Measurements from ENCODE around the gene PPP1R16B.
A peak's percentile ranks its signal among the peaks of the same experiment; 100 is the strongest.

Gene PPP1R16B

DNA sequence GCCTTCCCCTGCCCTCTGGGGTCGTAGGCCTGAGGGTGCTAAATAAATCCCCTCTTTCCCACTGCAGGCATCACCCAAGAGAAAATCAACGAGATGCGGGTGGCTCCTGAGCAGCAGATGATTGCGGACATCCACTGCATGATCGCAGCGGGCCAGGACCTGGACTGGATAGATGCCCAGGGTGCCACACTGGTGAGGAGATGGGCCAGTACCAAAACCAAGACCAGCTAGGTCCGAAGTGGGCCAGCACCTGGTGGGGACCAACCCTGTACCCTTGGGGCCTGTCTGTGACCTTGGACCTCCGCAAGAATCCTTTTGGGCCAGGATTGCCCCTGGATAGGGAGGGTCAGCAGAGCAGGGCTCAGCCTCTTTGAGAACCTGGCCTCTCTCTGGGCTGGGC, 97.1 kb downstream of the PPP1R16B start:
- no peak for DNase-seq

DNA sequence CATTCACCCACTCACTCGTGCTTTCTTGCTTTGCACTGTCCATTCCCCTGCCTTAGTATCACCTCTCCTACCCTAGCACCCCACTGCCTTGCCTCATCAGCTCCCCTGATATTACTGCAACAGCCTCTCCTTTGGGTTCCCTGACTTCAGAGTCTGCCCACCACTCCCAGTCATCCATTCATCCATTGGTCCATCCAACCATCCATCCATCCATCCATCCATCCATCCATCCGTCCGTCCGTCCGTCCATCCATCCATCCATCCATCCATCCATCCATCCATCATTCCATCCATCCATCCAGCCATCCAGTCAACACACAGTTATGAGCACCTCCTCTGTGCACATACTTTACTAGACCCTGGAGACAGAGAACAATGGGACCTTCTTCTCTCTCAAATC, 97.8 kb downstream of the PPP1R16B start:
- no peak for DNase-seq

DNA sequence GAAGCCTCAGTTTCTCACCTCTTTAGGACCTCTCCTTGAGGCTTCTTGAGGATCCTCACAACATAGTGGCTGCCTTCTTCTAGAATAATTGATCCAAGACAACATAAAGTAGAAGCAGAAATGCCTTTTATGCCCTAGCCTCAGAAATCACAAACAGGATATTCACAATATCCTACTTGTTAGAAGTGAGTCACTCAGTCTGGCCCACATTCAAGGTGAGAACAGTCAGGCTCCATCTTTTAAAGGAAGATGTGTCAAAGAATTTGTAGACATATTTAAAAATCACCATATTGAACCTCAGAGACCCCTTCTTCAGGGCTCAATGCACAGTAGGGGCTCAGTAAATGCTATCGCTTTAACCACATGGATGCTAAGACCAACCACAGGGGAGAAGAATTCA, 99.9 kb downstream of the PPP1R16B start:
- no peak for DNase-seq

DNA sequence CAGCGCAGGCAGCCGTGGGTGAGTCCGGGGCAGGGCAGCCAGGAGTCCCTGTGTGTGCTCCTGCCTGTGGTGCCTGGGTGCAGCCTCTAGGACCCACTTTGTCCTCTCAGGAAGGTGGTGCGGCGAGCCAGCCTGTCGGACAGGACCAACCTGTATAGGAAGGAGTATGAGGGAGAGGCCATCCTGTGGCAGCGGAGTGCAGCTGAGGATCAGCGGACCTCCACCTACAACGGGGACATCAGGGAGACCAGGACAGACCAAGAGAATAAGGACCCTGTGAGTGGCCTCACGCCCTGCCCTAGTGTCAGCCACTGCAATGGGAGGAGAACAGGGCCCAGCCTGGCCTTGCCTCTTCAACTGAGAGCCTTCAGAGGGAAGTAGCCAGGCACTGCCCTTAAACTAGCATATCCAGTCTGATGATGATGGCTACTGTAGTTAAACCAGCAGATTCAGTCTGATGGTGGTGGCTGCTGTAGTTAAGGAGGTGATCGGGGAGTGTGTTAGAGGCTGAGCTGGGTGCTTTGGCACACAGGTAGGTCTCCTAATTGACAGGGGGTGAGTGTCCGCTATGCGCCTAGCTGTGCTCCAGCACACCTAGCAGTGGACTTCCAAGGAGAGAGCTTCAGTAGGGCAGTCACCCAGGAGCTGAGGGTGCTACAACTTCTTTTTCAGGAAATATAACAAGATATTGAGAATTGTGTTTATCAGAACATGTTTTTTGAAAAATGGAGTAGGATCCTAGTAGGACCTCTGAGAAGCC, 102.6 kb downstream of the PPP1R16B start:
- DNase-seq: no peak

DNA sequence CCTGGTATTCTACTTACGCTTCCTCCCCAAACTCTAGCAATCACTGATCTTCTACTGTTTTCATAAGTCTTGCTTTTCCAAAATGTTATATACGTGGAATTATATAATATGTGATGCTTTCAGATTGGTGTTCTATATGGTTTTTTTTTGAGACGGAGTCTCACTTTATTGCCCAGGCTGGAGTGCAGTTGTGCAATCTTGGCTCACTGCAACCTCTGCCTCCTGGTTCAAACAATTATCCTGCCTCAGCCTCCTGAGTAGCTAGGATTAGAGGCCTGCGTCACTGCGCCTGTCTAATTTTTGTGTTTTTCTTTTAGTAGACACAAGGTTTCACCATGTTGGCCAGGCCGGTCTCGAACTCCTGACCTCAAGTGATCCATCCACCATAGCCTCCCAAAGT, 109.9 kb downstream of the PPP1R16B start:
- DNase-seq: no peak

DNA sequence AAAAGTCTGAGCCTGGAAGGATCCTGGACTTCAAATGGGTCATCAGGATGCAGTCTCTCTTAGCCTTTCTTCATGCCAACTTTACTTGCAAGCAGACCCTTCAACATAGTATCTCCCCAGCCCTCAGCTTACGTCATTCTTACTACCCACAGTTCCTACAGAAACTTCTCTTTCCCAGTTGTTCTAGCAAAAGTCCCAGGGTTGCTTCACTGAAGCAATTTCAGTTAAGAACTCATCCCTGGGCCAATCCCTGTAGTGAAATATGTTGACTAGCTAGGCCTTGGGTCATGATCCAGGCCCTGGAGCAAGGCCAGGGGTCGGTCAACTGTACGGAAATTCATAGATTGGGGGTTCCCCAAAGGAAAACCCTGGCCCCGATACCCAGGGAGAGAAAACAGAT, 112.2 kb downstream of the PPP1R16B start:
- no peak for DNase-seq

DNA sequence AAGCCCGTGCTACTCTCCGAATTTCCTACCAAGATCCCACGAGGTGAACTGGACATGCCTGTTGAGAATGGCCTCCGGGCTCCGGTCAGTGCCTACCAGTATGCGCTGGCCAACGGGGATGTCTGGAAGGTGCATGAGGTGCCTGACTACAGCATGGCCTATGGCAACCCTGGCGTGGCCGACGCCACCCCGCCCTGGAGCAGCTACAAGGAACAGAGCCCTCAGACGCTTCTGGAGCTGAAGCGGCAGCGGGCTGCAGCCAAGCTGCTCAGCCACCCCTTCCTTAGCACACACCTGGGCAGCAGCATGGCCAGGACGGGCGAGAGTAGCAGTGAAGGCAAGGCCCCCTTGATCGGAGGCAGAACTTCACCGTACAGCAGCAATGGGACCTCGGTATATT, 112.7 kb downstream of the PPP1R16B start:
- DNase-seq: no peak

DNA sequence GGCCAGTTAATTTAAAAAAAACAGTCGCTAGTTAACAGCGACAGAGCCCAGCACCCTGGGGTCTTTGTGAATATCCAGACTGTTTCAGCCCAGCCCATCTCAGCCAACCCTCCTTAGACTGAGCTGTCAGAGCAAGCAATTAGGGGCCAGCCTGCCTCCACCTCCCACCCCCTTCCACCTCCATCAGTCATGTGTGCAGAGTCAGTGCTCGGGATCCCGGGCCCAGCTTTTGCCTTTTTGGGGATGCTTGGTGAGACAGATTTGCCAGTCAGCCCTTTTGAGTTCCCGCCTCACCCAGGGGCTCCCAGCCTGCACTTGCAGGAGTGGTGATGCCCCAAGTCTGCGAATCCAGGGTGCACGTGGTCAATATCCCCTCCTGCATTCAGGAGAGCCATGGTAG, 114.2 kb downstream of the PPP1R16B start:
- no peak for DNase-seq

DNA sequence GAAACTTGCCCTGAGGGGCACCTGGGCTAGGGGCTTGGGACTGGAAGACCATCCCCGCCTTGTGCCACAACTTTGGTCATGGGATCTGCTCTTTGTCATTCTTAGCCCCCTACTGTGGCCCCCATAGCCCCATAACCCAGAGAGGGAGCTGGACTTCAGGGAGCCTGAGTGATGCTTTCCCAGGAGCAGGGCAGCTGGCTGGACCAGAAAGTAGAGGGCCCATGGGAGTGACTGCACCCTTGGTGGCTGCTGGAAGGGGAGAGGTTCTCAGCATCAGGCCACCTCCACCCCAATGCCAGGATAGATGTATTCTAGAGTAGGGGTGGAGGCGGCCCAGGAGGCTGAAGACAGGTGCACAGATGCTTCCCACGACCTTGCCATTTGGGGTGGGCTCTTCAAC, 114.9 kb downstream of the PPP1R16B start:
- DNase-seq: no peak

DNA sequence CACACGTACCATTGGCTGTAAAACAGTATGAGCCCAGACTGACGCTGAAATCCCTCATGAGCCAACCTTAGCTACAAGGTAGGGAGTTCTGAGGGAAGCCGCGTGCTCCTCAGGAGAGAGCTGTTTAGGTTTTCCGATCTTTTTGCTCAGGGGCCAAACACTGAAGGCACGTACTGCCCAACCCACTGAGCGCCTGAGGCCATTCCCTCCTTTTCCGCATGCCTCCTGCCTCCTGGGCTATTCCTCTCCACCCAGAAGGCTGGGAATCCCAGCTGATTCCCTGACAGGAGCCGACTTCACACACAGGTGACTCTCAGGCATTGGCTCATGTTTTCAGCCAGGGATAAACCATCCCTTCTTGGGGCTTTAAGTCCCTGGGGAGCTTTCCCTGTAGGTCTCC, 115.4 kb downstream of the PPP1R16B start:
- no peak for DNase-seq

DNA sequence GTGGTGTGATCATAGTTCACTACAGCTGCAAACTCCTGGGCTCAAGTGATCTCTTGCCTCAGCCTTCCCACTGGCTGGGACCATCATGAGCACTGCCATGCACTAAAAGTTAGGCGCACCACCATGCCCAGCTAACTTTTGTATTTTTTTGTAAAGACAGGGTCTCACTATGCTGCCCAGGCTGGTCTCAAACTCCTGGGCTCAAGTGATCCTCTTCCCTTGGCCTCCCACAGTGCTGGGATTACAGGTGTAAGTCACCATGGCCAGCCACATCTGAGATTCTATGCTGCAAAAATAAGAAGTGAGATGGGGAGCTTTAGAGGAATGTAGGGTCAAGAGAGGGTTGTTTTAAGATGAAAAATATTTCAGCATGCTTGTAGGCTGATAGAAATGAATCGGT, 119.2 kb downstream of the PPP1R16B start:
- no peak for DNase-seq

DNA sequence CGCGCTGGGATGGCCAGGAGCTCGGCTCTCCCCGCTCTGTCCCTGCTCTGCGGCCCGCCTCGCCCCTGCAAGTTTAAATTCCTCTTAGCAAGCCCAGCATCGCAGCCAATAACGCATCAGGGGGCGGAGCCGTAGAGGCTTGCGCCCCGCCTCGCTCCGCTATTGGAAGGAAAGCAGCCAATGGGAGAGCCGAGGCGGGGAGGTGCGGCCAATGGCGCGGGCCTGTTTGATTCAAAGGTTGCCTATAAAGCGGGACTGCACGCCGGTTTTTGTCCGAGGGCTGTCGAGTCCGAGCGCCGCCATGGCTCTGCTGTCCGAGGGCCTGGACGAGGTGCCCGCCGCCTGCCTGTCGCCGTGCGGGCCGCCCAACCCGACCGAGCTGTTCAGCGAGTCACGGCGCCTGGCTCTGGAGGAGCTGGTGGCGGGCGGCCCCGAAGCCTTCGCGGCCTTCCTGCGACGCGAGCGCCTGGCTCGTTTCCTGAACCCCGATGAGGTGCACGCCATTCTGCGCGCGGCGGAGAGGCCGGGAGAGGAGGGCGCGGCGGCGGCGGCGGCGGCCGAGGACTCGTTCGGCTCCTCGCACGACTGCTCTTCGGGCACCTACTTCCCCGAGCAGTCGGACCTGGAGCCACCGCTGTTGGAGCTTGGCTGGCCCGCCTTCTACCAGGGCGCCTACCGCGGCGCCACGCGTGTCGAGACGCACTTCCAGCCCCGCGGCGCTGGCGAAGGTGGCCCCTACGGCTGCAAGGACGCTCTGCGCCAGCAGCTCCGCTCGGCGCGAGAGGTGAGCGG, 120.8 kb downstream of the PPP1R16B start, which contains the start of gene FAM83D:
Gene FAM83D, plus strand, starts transcription at position 276 of the 792 bp plus-strand sequence. Its CDS starts 26 bp downstream, at position 302.
- DNase-seq: peak; percentile 97

DNA sequence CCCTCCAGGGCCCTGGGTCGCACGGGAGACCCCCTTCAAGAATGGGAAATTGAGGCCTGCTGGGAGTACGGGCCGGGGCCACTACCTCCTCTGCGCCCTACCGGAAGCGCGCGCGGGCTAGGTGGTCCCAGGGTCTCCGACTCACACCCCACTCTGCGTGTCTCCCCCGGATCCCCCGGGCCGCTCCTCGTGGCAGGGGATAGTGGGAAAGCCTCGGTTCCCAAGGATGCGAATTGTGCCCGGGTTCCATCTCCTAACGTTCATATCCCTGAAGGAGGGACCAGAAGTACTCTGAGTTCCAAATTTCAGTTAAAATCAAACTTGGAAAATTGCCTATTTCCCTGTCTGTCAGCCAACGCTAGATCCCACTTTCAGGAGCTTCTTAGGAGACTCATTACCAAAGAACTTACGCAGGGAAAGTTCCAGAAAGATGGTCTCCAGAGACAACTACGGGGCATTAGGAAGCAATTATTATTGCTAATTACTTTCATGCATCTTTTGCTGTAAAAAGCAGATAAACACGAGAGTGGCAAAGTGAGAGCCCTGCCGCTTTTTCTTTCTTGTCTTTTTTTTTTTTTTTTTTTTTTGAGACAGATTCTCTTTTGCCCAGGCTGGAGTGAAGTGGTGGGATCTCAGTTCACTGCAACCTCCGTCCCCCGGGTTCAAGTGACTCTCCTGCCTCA, 121.6 kb downstream of the PPP1R16B start:
- DNase-seq: no peak

DNA sequence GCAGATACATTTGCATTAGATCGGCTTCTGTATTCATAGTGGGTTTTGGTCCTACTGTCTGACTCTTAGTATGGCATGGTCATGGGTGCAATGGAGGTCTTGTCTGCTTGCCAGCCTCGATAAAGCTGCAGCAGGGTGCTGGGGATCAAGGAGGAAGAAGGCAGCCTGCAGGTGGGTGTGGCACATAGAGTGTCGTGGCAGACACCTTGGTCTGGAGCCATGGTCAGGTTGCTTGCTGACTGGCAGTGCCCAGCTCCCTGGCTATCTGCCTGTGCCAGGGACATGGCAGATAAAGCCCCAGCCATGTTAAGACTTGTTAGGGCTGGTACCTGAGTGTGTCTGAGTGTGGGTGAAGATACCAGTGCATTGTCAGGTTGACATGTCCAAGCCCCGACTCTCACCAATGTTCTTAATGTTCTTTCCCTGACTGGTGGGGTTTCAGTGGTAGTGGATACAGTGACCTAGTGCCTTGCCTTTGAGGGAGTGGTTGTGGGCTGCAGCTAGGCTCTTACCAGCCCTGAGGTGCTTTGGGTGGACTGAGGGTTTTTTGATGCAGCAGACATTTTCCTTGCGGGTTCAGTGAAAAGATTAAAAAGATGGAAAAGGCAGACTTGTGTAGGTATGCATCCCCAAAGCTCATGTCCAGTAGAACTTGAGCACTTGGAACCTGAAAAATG, 122.5 kb downstream of the PPP1R16B start:
- no peak for DNase-seq

DNA sequence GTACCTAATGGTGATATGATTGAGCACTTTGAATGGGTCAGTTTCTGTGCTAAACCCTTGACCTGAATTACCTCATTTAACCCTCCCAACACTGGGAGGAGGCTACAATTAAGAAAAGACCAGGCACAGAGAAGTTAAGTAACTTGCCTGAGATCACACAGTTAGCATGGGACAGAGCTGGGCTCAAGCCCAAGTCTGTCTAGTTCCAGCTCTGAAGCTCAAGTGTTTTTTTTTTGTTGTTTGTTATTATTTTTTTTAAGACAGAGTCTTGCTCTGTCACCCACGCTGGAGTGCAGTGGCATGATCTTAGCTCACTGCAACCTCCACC, 124.7 kb downstream of the PPP1R16B start:
- DNase-seq: no peak

DNA sequence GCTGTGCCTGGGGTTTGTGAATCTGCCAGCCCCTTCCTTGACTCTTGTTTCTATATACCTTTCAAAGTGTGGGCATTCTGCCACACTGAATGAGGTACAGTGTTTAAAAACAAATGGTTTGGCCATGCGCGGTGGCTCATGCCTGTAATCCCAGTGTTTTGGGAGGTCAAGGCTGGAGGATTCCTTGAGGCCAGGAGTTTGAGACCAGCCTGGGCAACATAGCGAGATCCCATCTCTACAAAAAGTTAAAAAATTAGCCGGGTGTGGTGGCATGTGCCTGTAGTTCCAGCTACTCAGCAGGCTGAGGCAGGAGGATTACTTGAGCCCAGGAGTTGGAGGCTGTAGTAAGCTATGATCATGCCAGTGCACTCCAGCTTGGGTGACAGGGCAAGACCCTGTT, 126.5 kb downstream of the PPP1R16B start:
- DNase-seq: no peak

DNA sequence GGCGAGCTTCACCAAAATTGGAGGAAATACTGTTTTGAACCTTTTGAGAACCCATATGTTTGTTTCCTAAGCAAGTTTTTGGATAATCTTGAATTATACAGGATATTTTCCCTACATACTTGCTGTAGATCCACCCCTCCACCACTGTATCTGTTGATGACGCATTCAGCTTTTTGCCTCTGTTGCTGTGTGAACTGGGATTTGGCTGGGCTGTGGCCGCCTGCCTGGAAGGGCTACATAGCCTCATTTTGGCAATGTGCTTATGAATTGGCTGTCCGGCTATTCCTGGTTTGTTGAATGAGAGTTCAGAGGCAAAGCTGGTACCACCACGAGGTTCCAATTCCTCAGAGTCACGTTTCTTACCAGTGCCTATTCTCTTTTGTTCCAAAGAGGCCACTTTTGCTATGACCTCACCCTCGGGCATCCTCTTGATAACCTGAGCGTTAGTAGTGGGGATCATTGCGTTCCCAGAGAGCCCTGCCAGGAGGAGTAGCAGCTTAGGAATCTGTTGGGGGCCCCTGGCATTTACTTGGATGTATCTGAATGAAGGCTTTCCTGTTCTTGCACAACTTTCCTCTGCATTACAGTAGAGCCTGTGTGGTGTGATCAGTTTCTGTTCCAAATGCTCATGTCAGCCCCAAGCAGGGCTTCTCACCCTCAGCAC, 127.1 kb downstream of the PPP1R16B start:
- DNase-seq: no peak

DNA sequence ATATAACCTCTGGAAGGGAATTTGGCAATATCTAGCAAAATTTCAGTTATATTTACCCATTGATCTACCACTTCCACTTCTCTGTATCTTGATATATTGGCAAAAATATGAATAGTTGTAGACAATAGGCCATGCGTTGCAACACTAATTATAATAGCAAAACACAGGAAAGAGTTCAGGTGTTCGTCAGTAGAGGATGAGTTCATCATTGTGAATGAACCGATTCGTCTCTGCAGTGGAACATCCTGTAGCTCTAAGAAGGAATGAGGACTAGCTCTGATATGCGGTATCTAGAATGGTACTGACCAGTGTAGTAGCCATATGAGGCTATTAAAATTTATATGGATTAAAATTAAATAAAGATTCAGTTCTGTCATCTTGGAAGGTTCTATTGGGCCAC, 129.0 kb downstream of the PPP1R16B start:
- DNase-seq: no peak

DNA sequence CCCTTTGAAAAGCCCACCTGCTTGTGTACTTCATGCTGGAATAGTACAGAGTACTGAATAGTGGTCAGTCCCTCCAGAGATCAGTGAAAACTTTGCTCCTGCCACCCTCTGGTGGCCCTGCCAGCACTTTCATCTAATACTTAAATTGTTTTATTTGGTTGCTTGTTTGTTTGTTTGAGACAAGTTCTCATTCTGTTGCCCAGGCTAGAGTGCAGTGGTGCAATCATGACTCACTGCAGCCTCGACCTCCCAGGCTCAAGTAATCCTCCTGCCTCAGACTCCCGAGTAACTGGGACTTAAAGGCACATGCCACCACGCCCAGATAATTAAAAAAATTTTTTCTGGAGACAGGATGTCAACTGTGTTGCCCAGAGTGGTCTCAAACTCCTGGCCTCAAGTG, 129.8 kb downstream of the PPP1R16B start:
- no peak for DNase-seq

DNA sequence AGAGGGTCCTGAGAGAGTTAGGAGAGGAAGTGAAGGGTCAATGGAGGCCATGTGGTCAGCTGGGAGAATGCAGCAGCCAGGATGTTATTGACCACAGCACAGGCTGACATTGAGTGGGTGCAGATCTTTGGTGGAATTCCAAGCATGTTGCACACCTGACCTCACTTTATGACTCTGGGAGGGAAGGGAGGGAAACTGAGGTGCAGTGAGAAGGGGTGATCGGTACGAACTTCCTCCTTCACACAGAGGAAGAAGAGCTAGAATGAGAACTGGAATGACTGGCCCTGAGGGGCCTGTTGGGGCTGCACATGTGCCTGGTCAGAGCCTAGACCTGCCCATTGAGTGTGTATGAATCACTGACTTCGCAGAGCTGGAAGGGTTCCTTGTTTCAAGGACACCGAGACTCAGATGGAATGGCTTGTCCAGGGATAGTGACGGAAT, 130.5 kb downstream of the PPP1R16B start:
- DNase-seq: no peak

DNA sequence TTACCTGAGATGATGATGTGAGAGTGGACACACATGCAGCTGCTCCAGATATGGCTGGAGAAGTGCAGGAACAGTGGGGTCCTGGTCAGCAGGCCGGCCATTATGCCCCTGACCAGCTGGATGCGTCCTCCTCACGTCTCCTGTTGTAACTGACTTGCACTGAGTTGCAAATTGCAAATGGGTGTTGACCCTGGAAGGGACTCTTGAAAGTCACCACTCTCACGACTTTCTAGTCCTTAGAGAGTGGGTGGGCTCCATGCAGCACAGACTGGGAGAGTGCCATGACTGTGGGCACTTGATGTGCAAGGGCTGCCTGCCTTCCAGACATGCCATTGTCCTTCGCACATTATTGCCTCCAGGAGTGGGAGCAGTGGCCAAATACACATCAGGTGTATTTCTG, 131.5 kb downstream of the PPP1R16B start:
- no peak for DNase-seq

DNA sequence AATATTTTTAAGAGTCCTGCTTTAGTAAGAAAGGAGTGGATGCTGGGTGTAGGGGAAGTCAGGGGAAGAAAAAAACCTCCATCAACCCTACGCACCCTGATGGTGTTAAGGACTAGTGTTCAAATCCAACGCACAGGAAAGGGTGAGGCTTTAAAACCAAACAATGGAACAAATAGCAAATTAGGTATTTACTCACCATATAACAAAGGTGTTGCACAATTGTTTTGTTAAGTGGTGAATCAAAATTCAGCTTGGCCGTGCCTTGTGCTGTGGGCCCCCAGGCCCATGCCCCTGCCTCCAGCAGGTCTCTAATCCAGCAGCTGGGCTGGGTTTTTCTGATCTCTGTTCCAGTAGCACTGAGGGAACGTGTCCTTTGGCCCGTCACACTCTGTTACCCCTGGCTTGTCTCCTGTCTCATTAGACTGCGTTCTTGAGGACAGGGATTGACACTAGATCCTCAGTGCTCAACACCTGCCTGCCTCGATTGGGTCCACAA, 132.5 kb downstream of the PPP1R16B start:
- no peak for DNase-seq

DNA sequence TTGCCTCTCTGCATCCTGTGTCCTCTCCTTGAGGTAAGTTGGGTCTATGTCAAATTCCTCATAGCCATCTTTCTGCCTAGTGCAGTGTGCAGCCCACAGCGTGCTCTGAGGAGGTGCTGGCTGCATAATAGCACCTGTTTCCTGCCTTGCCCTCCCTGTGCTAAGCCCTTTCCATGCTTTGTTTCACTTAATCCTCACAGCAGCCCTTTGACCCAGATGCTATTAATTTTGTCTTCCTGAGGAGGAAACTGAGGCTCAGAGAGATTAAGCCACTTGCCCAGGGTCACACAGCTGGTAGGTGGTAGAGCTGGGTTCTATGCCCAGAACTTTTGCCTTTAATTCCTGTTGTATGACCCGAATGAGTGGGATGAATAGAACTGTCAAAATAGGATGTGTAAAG, 134.2 kb downstream of the PPP1R16B start:
- DNase-seq: no peak
